ENCODE data around the gene NFIA. TPM values are rescaled to one million over a fixed set of nuclear protein-coding genes. Genes with fewer than 3 reads are reported as not detected.

The NFIA gene
- total RNA-seq, 1 experiment from 2014 or later = not detected

GRCh38 chr1:61171974-61172373 is 89.6 kb downstream of the NFIA start:
- no peak for DNase-seq
- H3K27me3 ChIP-seq = no peaks in the 10 kb centered on the region
- no peaks in the 10 kb centered on the region for H3K9me3 ChIP-seq
- no peak overlapping the region for H3K4me3 ChIP-seq
- no peaks in the 10 kb centered on the region for H3K36me3 ChIP-seq

- DNase-seq = no peak
- no peaks in the 10 kb centered on the region for H3K9me3 ChIP-seq
- H3K4me3 ChIP-seq = no peak overlapping the region
- no peaks in the 10 kb centered on the region for H3K27me3 ChIP-seq
- H3K36me3 ChIP-seq = no peaks in the 10 kb centered on the region
These were observed 90.8 kb downstream of the NFIA start for GRCh38 chr1:61173118-61173517.

- no peak for DNase-seq
- H3K4me3 ChIP-seq = no peak overlapping the region
- no peaks in the 10 kb centered on the region for H3K36me3 ChIP-seq
- H3K9me3 ChIP-seq = no peaks in the 10 kb centered on the region
- H3K27me3 ChIP-seq = no peaks in the 10 kb centered on the region
These were observed 91.9 kb downstream of the NFIA start for GRCh38 chr1:61174060-61174795.

- H3K4me3 ChIP-seq = no peak overlapping the region
- H3K27me3 ChIP-seq = no peaks in the 10 kb centered on the region
- no peaks in the 10 kb centered on the region for H3K36me3 ChIP-seq
- no peak for DNase-seq
- no peaks in the 10 kb centered on the region for H3K9me3 ChIP-seq
These were observed 93.6 kb downstream of the NFIA start for GRCh38 chr1:61175976-61176375.

- no peaks in the 10 kb centered on the region for H3K36me3 ChIP-seq
- no peaks in the 10 kb centered on the region for H3K9me3 ChIP-seq
- no peak overlapping the region for H3K4me3 ChIP-seq
- H3K27me3 ChIP-seq = no peaks in the 10 kb centered on the region
- DNase-seq = no peak
These were observed 99.0 kb downstream of the NFIA start for GRCh38 chr1:61181067-61182038.

GRCh38 chr1:61182049-61182448 is 99.7 kb downstream of the NFIA start:
- no peak for DNase-seq
- Histone ChIP-seq H3K9me3 (no peaks in the 10 kb centered on the region), H3K4me3 (no peak overlapping the region), H3K27me3 (no peaks in the 10 kb centered on the region), H3K36me3 (no peaks in the 10 kb centered on the region)

GRCh38 chr1:61182480-61182879 is 100.1 kb downstream of the NFIA start:
- Histone ChIP-seq H3K36me3 (no peaks in the 10 kb centered on the region), H3K27me3 (no peaks in the 10 kb centered on the region), H3K9me3 (no peaks in the 10 kb centered on the region), H3K4me3 (no peak overlapping the region)
- DNase-seq = no peak

- H3K27me3 ChIP-seq = no peaks in the 10 kb centered on the region
- no peak overlapping the region for H3K4me3 ChIP-seq
- no peaks in the 10 kb centered on the region for H3K36me3 ChIP-seq
- DNase-seq = peak; percentile 1
- H3K9me3 ChIP-seq = no peaks in the 10 kb centered on the region
These were observed 101.2 kb downstream of the NFIA start for GRCh38 chr1:61183471-61184039.

GRCh38 chr1:61184040-61184713 is 101.8 kb downstream of the NFIA start:
- H3K27me3 ChIP-seq = no peaks in the 10 kb centered on the region
- H3K9me3 ChIP-seq = no peaks in the 10 kb centered on the region
- no peak overlapping the region for H3K4me3 ChIP-seq
- peak; percentile 33 for DNase-seq
- no peaks in the 10 kb centered on the region for H3K36me3 ChIP-seq

GRCh38 chr1:61184714-61185106 is 102.3 kb downstream of the NFIA start:
- DNase-seq = no peak
- H3K27me3 ChIP-seq = no peaks in the 10 kb centered on the region
- no peaks in the 10 kb centered on the region for H3K9me3 ChIP-seq
- no peak overlapping the region for H3K4me3 ChIP-seq
- H3K36me3 ChIP-seq = no peaks in the 10 kb centered on the region

GRCh38 chr1:61186753-61187152 is 104.4 kb downstream of the NFIA start:
- H3K36me3 ChIP-seq = no peaks in the 10 kb centered on the region
- no peaks in the 10 kb centered on the region for H3K9me3 ChIP-seq
- H3K27me3 ChIP-seq = no peaks in the 10 kb centered on the region
- H3K4me3 ChIP-seq = no peak overlapping the region
- DNase-seq = no peak

- DNase-seq = no peak
- no peaks in the 10 kb centered on the region for H3K36me3 ChIP-seq
- H3K9me3 ChIP-seq = no peaks in the 10 kb centered on the region
- H3K27me3 ChIP-seq = no peaks in the 10 kb centered on the region
- H3K4me3 ChIP-seq = no peak overlapping the region
These were observed 105.2 kb downstream of the NFIA start for GRCh38 chr1:61187352-61188086.

- DNase-seq = no peak
- Histone ChIP-seq H3K9me3 (no peaks in the 10 kb centered on the region), H3K36me3 (no peaks in the 10 kb centered on the region), H3K27me3 (no peaks in the 10 kb centered on the region; the same call in 1 of the 2 replicates), H3K4me3 (no peak overlapping the region)
These were observed 107.8 kb downstream of the NFIA start for GRCh38 chr1:61190153-61190552.

GRCh38 chr1:61190618-61191432 is 108.5 kb downstream of the NFIA start:
- Histone ChIP-seq H3K4me3 (no peak overlapping the region), H3K9me3 (no peaks in the 10 kb centered on the region), H3K36me3 (no peaks in the 10 kb centered on the region), H3K27me3 (no peaks in the 10 kb centered on the region; the same call in 1 of the 2 replicates)
- DNase-seq = no peak

GRCh38 chr1:61191433-61191720 is 109.0 kb downstream of the NFIA start:
- H3K4me3 ChIP-seq = no peak overlapping the region
- no peaks in the 10 kb centered on the region; the same call in 1 of the 2 replicates for H3K27me3 ChIP-seq
- DNase-seq = no peak
- H3K9me3 ChIP-seq = no peaks in the 10 kb centered on the region
- no peaks in the 10 kb centered on the region for H3K36me3 ChIP-seq
